Measurements from ENCODE around the gene TGFBR1. TPM values are rescaled to one million over a fixed set of nuclear protein-coding genes. Genes with fewer than 3 reads are reported as not detected.
A peak's percentile ranks its signal among the peaks of the same experiment; 100 is the strongest.

The TGFBR1 gene
- 10 to 100 TPM; 23.7 to 71.6 (median 24.7) TPM for total RNA-seq
- long read RNA-seq, donor 1, full-length matches to known transcripts = 52 of 66 reads
- long read RNA-seq, donor 1, partial matches to known transcripts = 2 of 66 reads
- long read RNA-seq, donor 1, other reads (novel, unspliced or antisense) = 12 of 66 reads
- long read RNA-seq, donor 2, partial matches to known transcripts = 0 of 4 reads
- long read RNA-seq, donor 2, other reads (novel, unspliced or antisense) = 4 of 4 reads

DNA sequence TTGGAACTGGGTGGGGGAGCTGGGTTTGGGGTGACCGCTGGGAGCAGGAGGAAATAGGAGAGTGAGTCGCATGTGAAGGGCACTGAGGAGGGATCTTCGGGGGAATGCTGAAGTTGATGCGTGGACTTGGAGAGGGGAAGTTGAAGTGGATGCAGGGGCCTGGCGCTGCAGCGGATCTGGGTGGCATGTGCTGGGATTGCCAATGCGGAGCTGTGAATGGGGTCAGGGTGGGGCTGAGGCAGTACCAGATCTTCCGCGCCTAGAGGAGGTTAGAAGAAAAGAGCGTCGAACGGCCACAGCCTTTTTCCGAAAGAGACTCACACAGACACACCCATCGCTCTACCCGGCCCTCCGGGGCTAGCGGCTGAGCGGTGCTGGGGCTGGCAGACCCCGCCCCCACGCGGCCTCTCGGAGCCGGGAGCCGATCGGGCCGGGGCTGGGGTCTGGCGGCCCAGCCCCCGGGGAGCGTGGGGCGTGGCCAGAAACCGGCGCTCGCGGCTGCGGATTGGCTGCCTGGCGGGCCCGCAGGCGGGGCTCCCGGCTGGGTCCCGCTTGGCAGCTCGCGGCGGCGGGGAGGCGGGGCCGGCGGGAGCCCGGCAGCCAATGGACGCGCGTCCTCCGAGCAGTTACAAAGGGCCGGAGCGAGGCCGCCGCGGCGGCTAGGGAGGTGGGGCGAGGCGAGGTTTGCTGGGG lies at the start of gene TGFBR1:
TGFBR1 (plus strand) TSS at position 655 of the 693 bp plus-strand sequence. CDS start 93 bp downstream, outside the sequence.
- DNase-seq (peak; percentile 93 to 96 (median 96)), ATAC-seq (peak; percentile 94)
- peak within 1 kb of the TSS; percentile 41 for H3K4me3 ChIP-seq
- TF ChIP-seq CTCF (IDR thresholded peaks at IDR 0.05) = no peak
- intact Hi-C loops (cut with DNase I, micrococcal nuclease) = no loop called here
- no peaks in the 10 kb centered on the region for H3K36me3 ChIP-seq (ENCODE audit: low read depth)
- no peaks in the 10 kb centered on the region for H3K9me3 ChIP-seq
- peaks cover 12% of the 10 kb centered on the region for H3K4me1 ChIP-seq (ENCODE audit: low read depth)

- no peak for DNase-seq
- H3K4me3 ChIP-seq = no peak overlapping the region
- no peaks in the 10 kb centered on the region for H3K9me3 ChIP-seq
- no peaks in the 10 kb centered on the region for H3K4me1 ChIP-seq (ENCODE audit: low read depth)
- TF ChIP-seq CTCF (IDR thresholded peaks at IDR 0.05) = no peak
- H3K36me3 ChIP-seq (ENCODE audit: low read depth) = no peaks in the 10 kb centered on the region
- intact Hi-C loops (cut with DNase I, micrococcal nuclease) = no loop called here
- no peak for ATAC-seq
These were observed 49.5 kb upstream of the TGFBR1 start for GRCh38 chr9:99055384-99055783.

GRCh38 chr9:99056186-99056585 lies 48.7 kb upstream of the TGFBR1 start:
- H3K4me3 ChIP-seq = no peak overlapping the region
- no peaks in the 10 kb centered on the region for H3K9me3 ChIP-seq
- no peaks in the 10 kb centered on the region for H3K36me3 ChIP-seq (ENCODE audit: low read depth)
- intact Hi-C loops (cut with DNase I, micrococcal nuclease) = no loop called here
- no peak for TF ChIP-seq CTCF (IDR thresholded peaks at IDR 0.05)
- H3K4me1 ChIP-seq (ENCODE audit: low read depth) = no peaks in the 10 kb centered on the region
- ATAC-seq (no peak), DNase-seq (no peak)

GRCh38 chr9:99056886-99057664 lies 47.8 kb upstream of the TGFBR1 start:
- no peak for TF ChIP-seq CTCF (IDR thresholded peaks at IDR 0.05)
- H3K4me1 ChIP-seq (ENCODE audit: low read depth) = no peaks in the 10 kb centered on the region
- ATAC-seq = peak; percentile 31
- no peak for DNase-seq
- H3K9me3 ChIP-seq = no peaks in the 10 kb centered on the region
- no peaks in the 10 kb centered on the region for H3K36me3 ChIP-seq (ENCODE audit: low read depth)
- intact Hi-C loops (cut with DNase I, micrococcal nuclease) = no loop called here
- H3K4me3 ChIP-seq = no peak overlapping the region

GRCh38 chr9:99057665-99058625 lies 47.0 kb upstream of the TGFBR1 start:
- peak in 2 of 3 donors; percentile 36 to 75 for DNase-seq

More at GRCh38 chr9:99057665-99058625, 47.0 kb upstream of the TGFBR1 start:
- no peaks in the 10 kb centered on the region for H3K9me3 ChIP-seq
- H3K4me3 ChIP-seq = no peak overlapping the region
- no peaks in the 10 kb centered on the region for H3K36me3 ChIP-seq (ENCODE audit: low read depth)
- ATAC-seq = peak; percentile 74
- no peak for TF ChIP-seq CTCF (IDR thresholded peaks at IDR 0.05)
- intact Hi-C loops (cut with DNase I, micrococcal nuclease) = no loop called here
- no peaks in the 10 kb centered on the region for H3K4me1 ChIP-seq (ENCODE audit: low read depth)
